GM10248 (cell line): ENCODE measurements around the gene TPR.
A peak's percentile ranks its signal among the peaks of the same experiment; 100 is the strongest.

Experiments used
- CTCF ChIA-PET: fragments of 300-600 bp; sonication (Branson Sonifier 250); formaldehyde crosslinking; extraction: SDS; loops from one replicate; lab custom pipeline; 2021; ENCODE audit warnings: antibody characterized with exemption; lab: Yijun Ruan, JAX
- POLR2A ChIA-PET: fragments of 350-650 bp; sonication (Branson Sonifier 250); formaldehyde crosslinking; extraction: SDS; loops from one replicate; lab custom pipeline; 2020; ENCODE audit warnings: antibody characterized with exemption; lab: Yijun Ruan, JAX
- DNase-seq: peaks from one replicate; pipeline ENCODE4 v3.0.0; 2012; ENCODE audit errors: extremely low spot score
- CTCF ChIP-seq: IDR thresholded peaks from 2 replicates; pipeline ENCODE4 v1.5.1; 2012; ENCODE audit warnings: mild to moderate bottlenecking, low read depth; ENCODE audit errors: extremely low read depth, missing control alignments, control extremely low read depth

The TPR gene

GRCh38 chr1:186304982-186305949 lies 69.8 kb downstream of the TPR start:
- TF ChIP-seq CTCF = peak; percentile 67
- ChIA-PET POLR2A (no interaction called here), CTCF (interaction anchor here (1.2 to 2.6 kb wide), 5 partner anchors 11 to 50 kb away, joined by 3 to 14 read pairs (median 3); no protein-coding TSS in a partner anchor)
- peak; percentile 41 for DNase-seq

GRCh38 chr1:186303911-186304310 lies 71.1 kb downstream of the TPR start:
- CTCF ChIA-PET = interaction anchor here (1.0 to 2.6 kb wide), 7 partner anchors 8 to 52 kb away, joined by 3 to 14 read pairs (median 5); no protein-coding TSS in a partner anchor

GRCh38 chr1:186302381-186302920 lies 72.6 kb downstream of the TPR start:
- DNase-seq = no peak
- ChIA-PET CTCF (interaction anchor here (1.0 to 1.4 kb wide), 4 partner anchors 8 to 23 kb away, joined by 3 to 4 read pairs (median 4); no protein-coding TSS in a partner anchor), POLR2A (no interaction called here)
- no peak for TF ChIP-seq CTCF

More at GRCh38 chr1:186303911-186304310, 71.1 kb downstream of the TPR start:
- POLR2A ChIA-PET = no interaction called here
- TF ChIP-seq CTCF = no peak
- DNase-seq = no peak

- ChIA-PET POLR2A (no interaction called here), CTCF (interaction anchor here (1.3 to 1.4 kb wide), 2 partner anchors 15 to 24 kb away, joined by 3 to 4 read pairs; no protein-coding TSS in a partner anchor)
Observed at GRCh38 chr1:186301448-186301847, 73.6 kb downstream of the TPR start.

GRCh38 chr1:186300056-186300455 lies 75.0 kb downstream of the TPR start:
- CTCF ChIA-PET = interaction anchor here (0.8 to 2.5 kb wide), 3 partner anchors 9 to 20 kb away, joined by 3 to 11 read pairs (median 3); no protein-coding TSS in a partner anchor
- no peak for DNase-seq
- POLR2A ChIA-PET = no interaction called here
- no peak for TF ChIP-seq CTCF

More at GRCh38 chr1:186301448-186301847, 73.6 kb downstream of the TPR start:
- no peak for TF ChIP-seq CTCF
- DNase-seq = no peak

- no peak for DNase-seq
- TF ChIP-seq CTCF = no peak
- ChIA-PET POLR2A (no interaction called here), CTCF (interaction anchor here (0.8 to 2.5 kb wide), 3 partner anchors 8 to 20 kb away, joined by 3 to 11 read pairs (median 3); no protein-coding TSS in a partner anchor)
Observed at GRCh38 chr1:186299570-186299969, 75.5 kb downstream of the TPR start.
